ENCODE data around the gene SPEG. TPM values are rescaled to one million over a fixed set of nuclear protein-coding genes. Genes with fewer than 3 reads are reported as not detected.
A peak's percentile ranks its signal among the peaks of the same experiment; 100 is the strongest.

Gene SPEG
- total and polyA plus RNA-seq, 2 donors (not counting 3 experiments of a cell fraction or from before 2014, with no cell fraction given): 0.84 to 3.5 TPM

- DNase-seq (ENCODE audit: low read depth, low spot score): peak; percentile 85
- no TSS peak for BruUV-seq (replicated peaks)
- H3K9ac ChIP-seq (replicated peaks; ENCODE audit: extremely low read depth, insufficient read depth, low read length): peak within 1 kb of the TSS; percentile 81
- no peak for TF ChIP-seq GATA2 (IDR thresholded peaks at IDR 0.05; ENCODE audit: insufficient read depth, insufficient read length, low read depth, low read length)
- peak; percentile 33 for TF ChIP-seq POLR2AphosphoS5 (IDR thresholded peaks at IDR 0.05; ENCODE audit: insufficient read depth, low read depth, low read length)
- no peak for TF ChIP-seq EZH2 (IDR thresholded peaks at IDR 0.05; ENCODE audit: borderline replicate concordance, low read depth, low read length, severe bottlenecking)
- TF ChIP-seq, protein P1, sequence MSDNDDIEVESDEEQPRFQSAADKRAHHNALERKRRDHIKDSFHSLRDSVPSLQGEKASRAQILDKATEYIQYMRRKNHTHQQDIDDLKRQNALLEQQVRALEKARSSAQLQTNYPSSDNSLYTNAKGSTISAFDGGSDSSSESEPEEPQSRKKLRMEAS (IDR thresholded peaks at IDR 0.05; ENCODE audit: insufficient read depth, insufficient read length): no peak
- TF ChIP-seq POLR2A (IDR thresholded peaks at IDR 0.05; ENCODE audit: low read depth, low read length): peak; percentile 48
- H3K4me1 ChIP-seq (ENCODE audit: control insufficient read depth, extremely low read depth, insufficient read depth, low read length): peaks cover 9% of the 10 kb centered on the region
- H3K9me3 ChIP-seq (replicated peaks; ENCODE audit: control insufficient read depth, insufficient read depth, low read length): no peaks in the 10 kb centered on the region
- dilution Hi-C loops (cut with MboI; ENCODE audit: extremely low pct_ligation_motif_present, low sequenced_read_pairs): no loop called here
- H3K79me2 ChIP-seq (ENCODE audit: control insufficient read depth, insufficient read depth, low read length): no peaks in the 10 kb centered on the region
- no peaks in the 10 kb centered on the region for H3K9me1 ChIP-seq (replicated peaks; ENCODE audit: control insufficient read depth, extremely low read depth, insufficient read depth, low read length)
- intact Hi-C loops (cut with micrococcal nuclease): loop anchor here (1.0 to 10.0 kb wide), 9 partner anchors 90 to 823 kb away; partner anchors contain the start of genes ABCB6, CHPF, CNOT9 and CNPPD1
- peak within 1 kb of the TSS; percentile 78 for H3K27ac ChIP-seq (ENCODE audit: insufficient read depth, low read depth, low read length)
- POLR2A ChIA-PET: interaction anchor here (0.6 to 1.1 kb wide), 7 partner anchors 9 to 728 kb away, joined by 3 to 7 read pairs (median 4); partner anchors contain the start of genes BCS1L, DNAJB2 and ZNF142
- peak; percentile 66 for FAIRE-seq
- peaks cover 0 to 24% of the 10 kb centered on the region in 2 experiments for H3K36me3 ChIP-seq (ENCODE audit: control insufficient read depth in 2 of 2, extremely low read depth in 1 of 2, insufficient read depth in 2 of 2, low read length in 2 of 2)
- peak within 1 kb of the TSS; percentile 79 to 85 (median 83) for H3K4me3 ChIP-seq (replicated peaks in 1 of 3; ENCODE audit: insufficient read depth in 1 of 3, low read depth in 1 of 3, low read length in 3 of 3)
- peaks cover 2% of the 10 kb centered on the region in 2 experiments for H3K27me3 ChIP-seq (ENCODE audit: control insufficient read depth in 2 of 2, insufficient read depth in 2 of 2, low read length in 2 of 2)
- H2AFZ ChIP-seq (ENCODE audit: low read depth, low read length): peak within 1 kb of the TSS; percentile 94
- H3K4me2 ChIP-seq (ENCODE audit: insufficient read depth, low read length): peak within 1 kb of the TSS; percentile 87
- H4K20me1 ChIP-seq (replicated peaks; ENCODE audit: control insufficient read depth, extremely low read depth, insufficient read depth, low read length): no peaks in the 10 kb centered on the region
- CTCF ChIA-PET: interaction anchor here (0.6 to 6.4 kb wide), 12 partner anchors 9 to 727 kb away, joined by 3 to 50 read pairs (median 6); partner anchors contain the start of gene GMPPA
Measured at GRCh38 chr2:219387306-219388120, 47.1 kb upstream of the SPEG start, which contains the start of gene DNPEP. Gene DNPEP, minus strand, starts transcription at chr2:219387912. Its CDS starts 118 bp downstream, at chr2:219387794.
